GM23338 (cell line): Measurements from ENCODE around the gene FNDC3B. TPM values are rescaled to one million over a fixed set of nuclear protein-coding genes. Genes with fewer than 3 reads are reported as not detected.
A peak's percentile ranks its signal among the peaks of the same experiment; 100 is the strongest.

ENCODE experiments used
- ATAC-seq: fragments of 200-7000 bp; cut with Tn5 transposase; 3 replicates; pipeline ENCODE4 v1.9.1; 2020
- DNase-seq: peaks from one replicate; pipeline ENCODE4 v3.0.0-alpha.2; 2015; ENCODE audit warnings: low spot score
- H2AFZ ChIP-seq: fragments of 200-600 bp; sonication (generic); 2 replicates; pipeline ENCODE4 v1.8.0; 2016; ENCODE audit warnings: antibody characterized with exemption, mild to moderate bottlenecking, moderate library complexity
- H3F3A ChIP-seq: fragments of 200-600 bp; sonication (generic); replicated peaks from 2 replicates; pipeline ENCODE4 v1.8.0; 2017; ENCODE audit warnings: antibody characterized with exemption, mixed run types, low read depth
- H3K27ac ChIP-seq: fragments of 200-600 bp; sonication (generic); 2 replicates; pipeline ENCODE4 v1.6.1; 2016; ENCODE audit warnings: low read depth
- H3K27me3 ChIP-seq: fragments of 200-600 bp; sonication (generic); 2 replicates; pipeline ENCODE4 v1.8.0; 2016; ENCODE audit warnings: mild to moderate bottlenecking, mixed run types, moderate library complexity; ENCODE audit not compliant: insufficient read depth
- H3K36me3 ChIP-seq: fragments of 200-600 bp; sonication (generic); 2 replicates; pipeline ENCODE4 v1.8.0; 2016; ENCODE audit warnings: mild to moderate bottlenecking; ENCODE audit not compliant: insufficient read depth
- H3K4me1 ChIP-seq: fragments of 200-600 bp; sonication (generic); 2 replicates; pipeline ENCODE4 v1.8.0; 2016; ENCODE audit warnings: mild to moderate bottlenecking, moderate library complexity; ENCODE audit not compliant: insufficient read depth
- H3K4me2 ChIP-seq: fragments of 200-600 bp; sonication (generic); 2 replicates; pipeline ENCODE4 v1.7.1; 2017; ENCODE audit warnings: mixed run types
- H3K4me3 ChIP-seq: fragments of 200-600 bp; sonication (generic); 2 replicates; pipeline ENCODE4 v1.6.1; 2016; ENCODE audit warnings: mixed run types
- H3K79me2 ChIP-seq: fragments of 200-600 bp; sonication (generic); replicated peaks from 2 replicates; pipeline ENCODE4 v1.8.0; 2017; ENCODE audit warnings: mild to moderate bottlenecking; ENCODE audit not compliant: insufficient read depth
- H3K9me2 ChIP-seq: fragments of 200-600 bp; sonication (generic); 2 replicates; pipeline ENCODE4 v1.8.0; 2017; ENCODE audit not compliant: insufficient read depth
- H4K20me1 ChIP-seq: fragments of 200-600 bp; sonication (generic); replicated peaks from 2 replicates; pipeline ENCODE4 v1.8.0; 2017; ENCODE audit warnings: mild to moderate bottlenecking; ENCODE audit not compliant: insufficient read depth
- H3K27ac Mint-ChIP-seq: 2 replicates; pipeline ENCODE4 v1.8.0; 2020; ENCODE audit warnings: inconsistent platforms, mild to moderate bottlenecking, moderate library complexity, mixed read lengths
- H3K27me3 Mint-ChIP-seq: 3 replicates; pipeline ENCODE4 v1.8.0; 2022; ENCODE audit warnings: low read depth, mild to moderate bottlenecking, moderate library complexity, mixed read lengths, inconsistent platforms; ENCODE audit not compliant: insufficient read depth, poor library complexity
- H3K36me3 Mint-ChIP-seq: 3 replicates; pipeline ENCODE4 v1.8.0; 2021; ENCODE audit warnings: low read depth, mild to moderate bottlenecking, inconsistent platforms, moderate library complexity, mixed read lengths
- H3K4me1 Mint-ChIP-seq: 3 replicates; pipeline ENCODE4 v1.8.0; 2020; ENCODE audit warnings: mild to moderate bottlenecking, inconsistent platforms, mixed read lengths
- H3K4me3 Mint-ChIP-seq: 3 replicates; pipeline ENCODE4 v1.8.0; 2021; ENCODE audit warnings: moderate library complexity, mild to moderate bottlenecking, inconsistent platforms, mixed read lengths
- H3K9me3 Mint-ChIP-seq: 3 replicates; pipeline ENCODE4 v1.8.0; 2020; ENCODE audit warnings: moderate library complexity, mild to moderate bottlenecking, inconsistent platforms, mixed read lengths
- CREB1 ChIP-seq: fragments of 250-450 bp; sonication (Bioruptor Pico); IDR thresholded peaks from 2 replicates; pipeline ENCODE4 v1.5.0; 2020; ENCODE audit warnings: low read depth, mild to moderate bottlenecking, moderate library complexity
- EZH2phosphoT487 ChIP-seq: fragments of 200-600 bp; sonication (generic); IDR thresholded peaks from one replicate; pipeline ENCODE4 v1.8.1; 2018; ENCODE audit warnings: antibody characterized with exemption; ENCODE audit not compliant: unreplicated experiment
- JUNB ChIP-seq: IDR thresholded peaks from one replicate; pipeline ENCODE4 v1.6.1; 2016; ENCODE audit warnings: antibody characterized with exemption; ENCODE audit not compliant: unreplicated experiment
- NANOG ChIP-seq: IDR thresholded peaks from 2 replicates; pipeline ENCODE4 v1.6.1; 2016; ENCODE audit warnings: antibody characterized with exemption, borderline replicate concordance
- REST ChIP-seq: IDR thresholded peaks from one replicate; pipeline ENCODE4 v1.6.1; 2018; ENCODE audit warnings: antibody characterized with exemption; ENCODE audit not compliant: unreplicated experiment
- ZNF114 ChIP-seq: fragments of 250-450 bp; sonication (Bioruptor Pico); IDR thresholded peaks from 2 replicates; pipeline ENCODE4 v1.5.0; 2020; ENCODE audit warnings: mild to moderate bottlenecking, moderate library complexity
- ZNF462 ChIP-seq: fragments of 250-450 bp; sonication (Bioruptor Pico); IDR thresholded peaks from 2 replicates; pipeline ENCODE4 v1.5.0; 2020; ENCODE audit warnings: mild to moderate bottlenecking, moderate library complexity
- polyA plus RNA-seq: library from polyadenylated mRNA; unstranded; fragments of >200 nt; fragmentation: Nextera tagmentation; extraction: Ambion mirVana; gene quantifications from 2 replicates; pipeline ENCODE4 v1.2.1, GENCODE V29; 2016
- total RNA-seq: library from RNA; depleted of rRNA; stranded (reverse); fragments of >200 nt; shearing (Covaris generic); gene quantifications from 2 replicates; pipeline ENCODE4 v1.2.3, GENCODE V29; 2014

The FNDC3B gene
- total and polyA plus RNA-seq, 2 experiments from 2014 or later, result 19.1 to 55.4 TPM

GRCh38 chr3:172142864-172143451 is 103.6 kb downstream of the FNDC3B start:
- no peak overlapping the region for H2AFZ ChIP-seq
- Mint-ChIP-seq H3K27ac (peak overlapping the region; percentile 71; the same call in 1 of the 2 replicates), H3K4me3 (no peak overlapping the region), H3K9me3 (no peaks in the 10 kb centered on the region), H3K4me1 (peaks cover 80% of the 10 kb centered on the region), H3K36me3 (peaks cover 10% of the 10 kb centered on the region), H3K27me3 (peaks cover 5% of the 10 kb centered on the region)
- peaks cover 76% of the 10 kb centered on the region for H3K79me2 ChIP-seq
- H4K20me1 ChIP-seq, result no peaks in the 10 kb centered on the region
- 0 out of 2 replicates have a peak, but pooled peaks cover 3% of the 10 kb centered on the region for H3F3A ChIP-seq
- H3K4me3 ChIP-seq, result no peak overlapping the region
- H3K9me2 ChIP-seq, result no peaks in the 10 kb centered on the region
- H3K27ac ChIP-seq, result peak overlapping the region; percentile 75; the same call in 1 of the 2 replicates
- ATAC-seq, result no peak
- H3K4me2 ChIP-seq, result peak overlapping the region; percentile 9
- H3K27me3 ChIP-seq, result no peaks in the 10 kb centered on the region
- H3K4me1 ChIP-seq, result peaks cover 85% of the 10 kb centered on the region
- no peak for DNase-seq
- H3K36me3 ChIP-seq, result no peaks in the 10 kb centered on the region
- TF ChIP-seq JUNB (no peak), NANOG (no peak), CREB1 (no peak), REST (no peak), ZNF114 (CRISPR knock-in tag) (no peak), EZH2phosphoT487 (no peak), ZNF462 (CRISPR knock-in tag) (no peak)
